IPS-NIHi11 (cell line): ENCODE measurements around the gene ID4.

Experiments used
- DNase-seq: peaks from one replicate; pipeline ENCODE4 v3.0.0; 2012; ENCODE audit warnings: mixed read lengths, low spot score

The ID4 gene, protein sequence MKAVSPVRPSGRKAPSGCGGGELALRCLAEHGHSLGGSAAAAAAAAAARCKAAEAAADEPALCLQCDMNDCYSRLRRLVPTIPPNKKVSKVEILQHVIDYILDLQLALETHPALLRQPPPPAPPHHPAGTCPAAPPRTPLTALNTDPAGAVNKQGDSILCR

DNA sequence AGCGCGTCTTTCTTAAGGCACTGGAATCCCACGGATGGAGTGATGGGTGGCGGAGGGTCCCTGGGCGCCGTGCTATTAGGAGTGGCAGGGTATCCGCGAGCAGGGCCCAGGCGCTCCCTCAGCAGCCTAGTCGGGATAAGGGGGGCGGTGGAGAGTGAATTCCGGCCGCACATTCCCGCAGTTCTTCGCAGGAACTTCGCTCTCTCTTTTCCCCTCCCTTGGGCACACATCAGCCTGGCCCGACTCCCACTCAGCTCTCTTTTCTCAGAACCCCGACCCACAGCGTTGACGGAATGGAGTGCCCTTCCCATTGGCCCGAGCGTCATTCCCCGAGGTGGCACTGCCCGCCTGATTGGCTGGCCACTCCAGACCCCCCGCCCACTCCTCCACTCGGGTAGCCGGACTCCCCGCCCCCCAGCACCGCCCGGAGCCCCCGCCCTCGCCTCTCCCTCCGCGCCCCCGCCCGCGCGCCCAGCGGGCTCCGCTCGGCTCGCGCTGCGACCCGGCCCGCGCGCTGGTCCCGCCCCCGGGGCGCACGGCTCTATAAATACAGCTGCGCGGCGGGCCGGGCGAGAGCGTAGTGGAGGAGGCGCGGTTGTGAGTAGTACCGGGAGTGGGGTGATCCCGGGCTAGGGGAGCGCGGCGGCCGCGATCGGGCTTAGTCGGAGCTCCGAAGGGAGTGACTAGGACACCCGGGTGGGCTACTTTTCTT is at the start of gene ID4:
ID4 (plus strand) TSS at position 572 of the 712 bp plus-strand sequence. CDS start 385 bp downstream, outside the sequence.
- peak; percentile 96 for DNase-seq

DNA sequence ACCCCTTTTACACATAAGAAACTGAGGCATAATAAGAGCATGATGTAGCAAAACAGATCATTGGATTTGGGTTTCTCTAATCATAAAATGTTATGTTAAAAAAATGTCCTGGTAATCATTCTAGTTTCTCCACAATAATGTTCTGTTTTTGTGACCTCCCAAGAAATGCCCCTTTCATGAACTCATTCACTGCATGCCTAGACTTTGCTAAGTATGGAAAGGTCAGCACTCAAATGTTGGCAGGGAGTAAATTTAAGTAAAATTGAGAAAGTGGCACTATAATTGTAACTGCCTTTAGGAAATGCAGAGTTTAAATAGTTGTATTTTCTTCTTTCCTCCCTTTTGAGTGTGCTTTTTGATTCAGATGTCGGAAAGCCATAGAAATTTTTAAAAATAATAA is 48.5 kb upstream of the ID4 start:
- no peak for DNase-seq

DNA sequence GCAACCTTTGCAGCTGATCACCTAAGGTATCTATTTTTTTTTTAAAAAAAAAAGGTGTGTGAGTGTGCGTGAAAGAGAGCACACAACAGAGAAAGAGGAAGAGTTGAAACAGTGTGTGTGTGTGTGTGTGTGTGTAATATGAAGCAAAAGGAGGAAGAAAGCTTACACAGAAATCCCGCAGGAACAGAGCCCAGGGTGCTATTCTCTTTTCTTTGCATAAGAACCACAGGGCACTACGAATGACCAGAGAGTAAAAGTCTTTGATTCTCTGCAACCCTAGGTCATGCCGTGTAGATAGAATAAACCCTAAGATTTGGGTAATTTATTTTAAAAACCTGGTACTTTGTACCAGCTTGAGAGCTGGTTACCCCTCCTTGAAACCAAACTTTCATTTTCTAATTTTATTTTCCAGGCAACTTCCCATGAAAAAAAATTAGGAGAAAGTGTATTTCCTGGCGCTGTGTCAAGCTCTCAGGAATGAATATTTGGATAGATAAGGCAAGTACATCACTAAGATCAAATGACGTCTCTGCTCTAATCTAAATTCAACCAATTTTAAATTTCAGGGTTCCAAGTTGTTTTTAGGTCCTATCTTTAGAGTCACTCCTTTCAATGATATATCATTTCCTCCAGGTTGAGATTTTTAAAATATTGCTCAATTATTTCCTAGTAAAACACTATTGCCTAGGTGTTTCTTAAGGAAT is 47.9 kb upstream of the ID4 start:
- no peak for DNase-seq

DNA sequence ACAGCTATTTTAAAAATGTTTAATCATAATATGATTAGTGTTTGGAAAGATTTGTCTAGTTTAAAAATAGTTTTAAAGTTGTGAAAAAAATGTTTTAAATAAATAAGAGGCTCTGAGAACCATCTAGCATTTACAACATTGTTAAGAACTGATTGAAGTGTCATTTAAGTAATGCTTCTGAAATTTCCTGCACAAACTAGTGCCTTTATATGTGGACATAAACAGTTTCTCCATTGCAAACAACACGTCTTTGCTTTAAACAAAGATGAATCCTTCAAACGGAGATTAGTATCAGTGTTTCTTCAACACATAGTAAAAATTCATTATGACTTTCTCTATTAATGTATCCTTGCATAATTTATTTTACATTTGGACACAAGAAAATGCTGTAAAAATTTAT is 45.9 kb upstream of the ID4 start:
- DNase-seq: no peak

DNA sequence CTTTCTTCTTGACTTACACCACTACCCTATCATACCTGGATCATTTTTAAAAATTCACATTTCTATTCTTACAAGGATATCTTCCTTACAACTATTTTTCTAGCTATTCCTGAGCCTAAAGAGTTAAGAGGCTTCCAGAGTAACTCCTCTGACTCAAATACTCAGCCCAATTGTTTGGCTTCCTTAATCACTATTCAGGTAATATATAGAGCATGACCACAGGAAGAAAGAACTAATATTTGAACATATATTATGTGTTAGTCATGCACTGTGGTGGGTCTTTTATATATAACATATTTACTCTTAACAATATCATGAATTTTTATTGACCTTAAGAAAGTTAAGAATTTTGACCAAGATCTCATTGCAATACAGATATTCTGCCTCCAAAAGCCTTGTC is 42.0 kb upstream of the ID4 start:
- DNase-seq: no peak

GRCh38 chr6:19796452-19796851 is 40.7 kb upstream of the ID4 start:
- no peak for DNase-seq

- DNase-seq: no peak
Observed at GRCh38 chr6:19798362-19798761, 38.8 kb upstream of the ID4 start.

- DNase-seq: no peak
Observed at GRCh38 chr6:19802656-19803055, 34.5 kb upstream of the ID4 start.

- no peak for DNase-seq
Observed at GRCh38 chr6:19803331-19804204, 33.6 kb upstream of the ID4 start.

DNA sequence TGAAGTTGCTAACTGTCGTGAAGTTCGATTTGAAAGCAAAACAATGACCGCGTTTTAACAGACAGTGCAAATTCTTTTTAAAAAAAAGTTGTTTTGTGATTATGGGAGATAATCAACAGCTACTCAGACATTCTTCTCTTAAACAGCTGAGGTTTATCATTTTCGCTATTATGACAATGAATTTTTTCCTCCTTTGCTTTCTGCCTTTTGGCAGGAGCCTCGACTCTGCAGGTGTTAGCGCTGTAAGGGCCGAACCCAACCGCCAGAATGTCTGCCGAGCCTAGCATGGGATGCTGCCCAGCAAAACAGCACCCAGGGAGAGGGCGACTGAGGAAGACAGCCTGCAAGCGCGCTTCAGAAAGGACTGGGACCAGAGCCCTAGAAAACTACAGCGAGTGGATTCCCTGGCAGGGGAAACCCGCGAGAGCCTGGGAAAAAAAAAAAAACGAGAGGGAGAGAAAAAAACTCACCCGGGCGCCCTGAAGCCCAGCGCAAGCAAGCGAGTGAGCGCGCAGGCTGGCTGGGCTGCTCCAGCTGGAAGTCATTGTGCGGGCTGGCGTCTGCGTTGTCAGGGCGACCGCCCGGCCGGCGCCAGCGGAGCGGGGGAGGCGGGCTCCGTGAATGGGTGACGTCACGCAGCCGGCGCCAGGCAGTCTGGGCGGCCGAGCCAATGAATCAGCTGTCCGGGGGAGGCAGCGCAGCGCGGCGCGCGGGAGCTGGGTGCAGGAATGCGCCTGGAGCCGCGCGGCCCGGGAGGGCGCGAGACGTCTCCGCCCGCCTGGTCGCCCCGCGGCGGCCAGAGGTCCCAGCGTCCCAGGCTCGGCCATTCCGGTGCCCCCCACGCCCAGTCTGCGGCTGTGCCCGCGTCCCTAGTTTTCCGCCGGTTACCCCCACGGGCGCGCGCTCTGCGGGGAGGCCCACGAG is 32.7 kb upstream of the ID4 start:
- DNase-seq: peak; percentile 93

DNA sequence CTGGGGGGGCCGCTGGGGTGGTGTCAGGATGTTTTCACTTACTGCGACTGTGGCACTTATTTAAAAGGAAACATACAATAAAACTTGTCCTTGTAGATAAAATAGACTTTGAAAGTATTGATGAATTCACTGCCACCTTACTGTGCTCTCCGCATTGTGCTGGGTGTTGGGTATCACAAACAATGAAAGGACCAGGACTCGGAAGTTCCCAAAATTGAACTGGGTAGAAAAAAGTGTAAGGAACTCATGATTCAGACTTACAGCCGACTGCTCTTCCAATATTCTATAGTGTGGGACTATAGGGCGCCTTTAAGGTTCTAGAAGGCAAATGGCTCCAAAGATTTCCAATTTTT is 32.1 kb upstream of the ID4 start:
- no peak for DNase-seq

DNA sequence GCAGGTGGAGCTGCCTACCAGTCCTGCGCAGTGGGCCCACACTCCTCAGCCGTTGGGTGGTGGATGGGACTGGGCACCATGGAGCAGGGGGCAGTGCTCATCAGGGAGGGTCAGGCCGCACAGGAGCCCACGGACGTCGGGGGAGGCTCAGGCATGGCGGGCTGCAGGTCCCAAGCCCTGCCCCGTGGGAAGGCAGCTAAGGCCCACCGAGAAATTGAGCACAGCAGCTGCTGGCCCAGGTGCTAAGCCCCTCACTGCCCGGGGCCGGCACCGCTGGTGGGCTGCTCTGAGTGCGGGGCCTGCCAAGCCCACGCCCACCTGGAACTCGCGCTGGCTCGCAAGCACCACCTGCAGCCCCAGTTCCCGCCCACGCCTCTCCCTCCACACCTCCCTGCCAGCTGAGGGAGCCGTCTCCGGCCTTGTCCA is 30.2 kb upstream of the ID4 start:
- no peak for DNase-seq

- no peak for DNase-seq
Observed at GRCh38 chr6:19811397-19812079, 25.6 kb upstream of the ID4 start.

DNA sequence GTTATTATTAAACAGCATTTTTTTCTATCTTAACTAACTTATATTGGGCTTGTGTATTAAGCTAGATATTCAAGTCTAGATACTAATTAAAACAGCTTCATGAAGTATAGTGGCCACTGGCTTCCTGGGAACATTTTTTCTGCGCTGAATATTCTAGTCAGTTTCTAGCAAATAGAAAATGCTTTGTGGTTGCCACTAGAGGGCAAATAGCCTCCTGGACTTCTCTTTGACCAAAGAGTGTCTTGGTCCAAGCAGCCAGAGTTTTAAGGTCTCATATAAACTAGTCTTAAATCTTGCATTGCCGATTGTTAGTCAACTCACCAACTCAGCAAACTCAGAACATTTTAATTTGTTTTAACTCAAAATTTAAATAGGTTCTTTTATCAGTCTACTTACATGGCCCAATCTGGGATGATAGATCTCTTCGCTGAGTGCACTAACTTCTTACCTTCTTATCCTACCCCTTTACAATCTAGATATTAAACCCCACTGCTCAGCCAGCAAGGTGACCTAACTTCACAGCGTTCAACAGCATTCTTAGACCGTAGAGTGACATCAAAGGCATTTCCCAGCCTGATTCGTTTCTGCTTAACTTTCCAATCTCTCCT is 24.6 kb upstream of the ID4 start:
- DNase-seq: peak; percentile 31

GRCh38 chr6:19818805-19819204 is 18.4 kb upstream of the ID4 start:
- no peak for DNase-seq

- no peak for DNase-seq
Observed at GRCh38 chr6:19824058-19824807, 12.9 kb upstream of the ID4 start.

- DNase-seq: no peak
Observed at GRCh38 chr6:19827247-19827646, 9.9 kb upstream of the ID4 start.

DNA sequence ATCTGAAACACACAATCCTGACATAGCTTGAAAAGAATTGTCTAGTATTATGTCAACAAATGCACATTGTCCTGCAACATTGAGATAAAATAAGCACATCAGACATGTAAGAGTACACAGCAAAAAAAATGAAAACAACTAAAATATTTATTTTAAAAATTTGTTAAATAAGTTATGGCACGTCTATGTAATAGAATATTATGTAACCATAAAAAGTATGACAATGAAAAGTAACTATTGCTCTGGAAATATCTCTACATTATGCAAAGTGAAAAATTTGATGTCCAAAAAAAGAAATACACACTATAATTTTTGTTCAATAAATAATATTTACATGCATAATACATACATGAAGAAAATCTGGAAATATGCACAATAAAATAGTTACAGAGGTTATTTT is 9.3 kb upstream of the ID4 start:
- DNase-seq: no peak

GRCh38 chr6:19830171-19830570 is 7.0 kb upstream of the ID4 start:
- DNase-seq: no peak

DNA sequence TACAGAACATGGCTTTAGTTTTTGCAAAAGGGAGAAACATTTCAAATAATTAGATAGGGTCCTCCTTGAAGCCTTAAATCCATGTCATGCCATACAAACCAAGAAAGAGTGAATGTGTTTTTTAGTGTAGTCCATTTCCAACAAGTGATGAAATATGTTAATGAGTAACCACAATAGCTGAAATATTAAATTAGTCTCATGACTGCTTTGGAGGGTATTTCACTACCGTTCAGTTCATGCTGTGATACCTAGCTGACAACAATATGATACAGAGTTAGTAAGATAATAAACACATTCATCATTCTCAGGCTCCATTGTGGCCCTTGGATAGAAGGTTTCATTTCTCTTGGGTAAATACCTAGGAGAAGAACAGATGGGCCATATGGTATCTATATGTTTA is 5.8 kb upstream of the ID4 start:
- no peak for DNase-seq
